HepG2 (cell line): ENCODE data around the gene C5. TPM values are rescaled to one million over a fixed set of nuclear protein-coding genes. Genes with fewer than 3 reads are reported as not detected.

ENCODE experiments used
- ATAC-seq: fragments of 200-7000 bp; cut with Tn5 transposase; 3 replicates; pipeline ENCODE4 v1.9.1; 2020; ENCODE audit warnings: mild to moderate bottlenecking, moderate library complexity
- BruUV-seq: library from RNA; stranded (reverse); fragments of 400-500 nt; replicated peaks from 2 replicates; lab custom pipeline; 2021; lab: Mats Ljungman, UMichigan
- CTCF ChIA-PET: fragments of 300-600 bp; formaldehyde crosslinking; extraction: SDS; loops from one replicate; lab custom pipeline; 2021; ENCODE audit warnings: low total read pairs, inconsistent platforms, low intra/inter-chr PET ratio; lab: Yijun Ruan, JAX
- POLR2A ChIA-PET: fragments of 350-600 bp; sonication (Branson Sonifier 250); formaldehyde crosslinking; loops from one replicate; lab custom pipeline; 2020; ENCODE audit warnings: antibody characterized with exemption, inconsistent platforms; lab: Yijun Ruan, JAX
- DNase-seq: peaks from one replicate; pipeline ENCODE4 v3.0.0-alpha.2; 2015; ENCODE audit warnings: low spot score
- FAIRE-seq: peaks from 3 replicates; lab custom pipeline; 2011; peaks lifted over from hg19 to GRCh38; lab: Jason Lieb, UNC
- H2AFZ ChIP-seq: one replicate; pipeline ENCODE4 v1.6.1; 2011; ENCODE audit warnings: low read length, inconsistent platforms
- H3K27ac ChIP-seq: fragments of 300-600 bp; 3 replicates; pipeline ENCODE4 v1.8.0; 2011; ENCODE audit warnings: mixed run types, mild to moderate bottlenecking, mixed read lengths, low read length, inconsistent platforms; ENCODE audit not compliant: insufficient read depth; ENCODE audit errors: extremely low read length
- H3K27me3 ChIP-seq, 2 experiments: fragments of 200-600 bp in 1 of 2; 2 replicates in 1 of 2; 3 replicates in 1 of 2; pipeline versions ENCODE4 v1.6.0 to v1.8.0; 2011; ENCODE audit warnings: low read length in 2 of 2, mild to moderate bottlenecking in 2 of 2, moderate library complexity in 2 of 2, inconsistent platforms in 1 of 2; ENCODE audit not compliant: insufficient read depth in 2 of 2, control insufficient read depth in 1 of 2
- H3K36me3 ChIP-seq, 2 experiments: fragments of 200-600 bp in 1 of 2; replicated peaks in 1 of 2; 2 replicates in 1 of 2; 3 replicates in 1 of 2; pipeline versions ENCODE4 v1.5.1 to v1.8.0; 2011; ENCODE audit warnings: low read length in 2 of 2, inconsistent platforms in 1 of 2; ENCODE audit not compliant: insufficient read depth in 2 of 2, control insufficient read depth in 1 of 2
- H3K4me1 ChIP-seq: 2 replicates; pipeline ENCODE4 v1.5.1; 2012; ENCODE audit warnings: low read length, inconsistent platforms; ENCODE audit not compliant: insufficient read depth
- H3K4me2 ChIP-seq: 2 replicates; pipeline ENCODE4 v1.6.0; 2011; ENCODE audit warnings: low read depth, low read length, inconsistent platforms
- H3K4me3 ChIP-seq, 3 experiments: fragments of 200-600 bp in 1 of 3; sonication (generic), shearing (Covaris generic) in 1 of 3; replicated peaks in 1 of 3; 2 replicates each; pipeline ENCODE4 v1.5.1; 2011 to 2016; ENCODE audit warnings: low read length in 3 of 3, inconsistent platforms in 2 of 3, low read depth in 2 of 3, mild to moderate bottlenecking in 2 of 3, control low read depth in 1 of 3, mixed read lengths in 1 of 3; ENCODE audit not compliant: insufficient read depth in 1 of 3
- H3K79me2 ChIP-seq: one replicate; pipeline ENCODE4 v1.6.1; 2011; ENCODE audit warnings: low read length, inconsistent platforms; ENCODE audit not compliant: insufficient read depth
- H3K9ac ChIP-seq: 2 replicates; pipeline ENCODE4 v1.6.0; 2011; ENCODE audit warnings: mild to moderate bottlenecking, low read depth, low read length, inconsistent platforms; ENCODE audit not compliant: insufficient read depth
- H3K9me3 ChIP-seq: 2 replicates; pipeline ENCODE4 v1.5.1; 2012; ENCODE audit warnings: mild to moderate bottlenecking, low read length
- H4K20me1 ChIP-seq: 2 replicates; pipeline ENCODE4 v1.6.0; 2011; ENCODE audit warnings: inconsistent platforms, mild to moderate bottlenecking, low read length, moderate library complexity; ENCODE audit not compliant: insufficient read depth
- CBX5 ChIP-seq: sonication (generic); formaldehyde crosslinking; IDR thresholded peaks from 2 replicates; pipeline ENCODE4 v1.4.0; 2020; ENCODE audit warnings: missing genetic modification reagents, borderline replicate concordance
- HCFC1 ChIP-seq: fragments of 150-350 bp; IDR thresholded peaks from 2 replicates; pipeline ENCODE4 v1.6.1; 2014; ENCODE audit warnings: low read depth, low read length
- JDP2 ChIP-seq: sonication (generic); formaldehyde crosslinking; IDR thresholded peaks from 2 replicates; pipeline ENCODE4 v1.8.1; 2022; ENCODE audit warnings: missing genetic modification reagents, borderline replicate concordance
- MLXIP ChIP-seq: sonication (generic); formaldehyde crosslinking; IDR thresholded peaks from 2 replicates; pipeline ENCODE4 v1.9.0; 2021; ENCODE audit warnings: missing genetic modification reagents, borderline replicate concordance
- NR2F6 ChIP-seq, 2 experiments: IDR thresholded peaks; 2 replicates each; pipeline ENCODE4 v1.6.1; 2016; ENCODE audit warnings: antibody characterized with exemption in 1 of 2, mild to moderate bottlenecking in 1 of 2
- ONECUT2 ChIP-seq: sonication (generic); formaldehyde crosslinking; IDR thresholded peaks from 2 replicates; pipeline ENCODE4 v1.4.0; 2020; ENCODE audit warnings: missing genetic modification reagents
- SAP130 ChIP-seq: IDR thresholded peaks from 2 replicates; pipeline ENCODE4 v1.6.1; 2016; ENCODE audit warnings: low read depth
- SP140L ChIP-seq: sonication (generic); formaldehyde crosslinking; IDR thresholded peaks from 2 replicates; pipeline ENCODE4 v1.4.0; 2020; ENCODE audit warnings: missing genetic modification reagents, borderline replicate concordance
- SPEN ChIP-seq: sonication (generic); formaldehyde crosslinking; IDR thresholded peaks from 2 replicates; pipeline ENCODE4 v1.5.1; 2020; ENCODE audit warnings: low read depth, mild to moderate bottlenecking, missing genetic modification reagents
- ZBTB38 ChIP-seq: sonication (generic); formaldehyde crosslinking; IDR thresholded peaks from 2 replicates; pipeline ENCODE4 v1.5.1; 2020; ENCODE audit warnings: mild to moderate bottlenecking, missing genetic modification reagents
- ZNF180 ChIP-seq: sonication (generic); formaldehyde crosslinking; IDR thresholded peaks from 2 replicates; pipeline ENCODE4 v1.4.0; 2020; ENCODE audit warnings: low read depth, missing genetic modification reagents, borderline replicate concordance
- ZNF451 ChIP-seq: sonication (generic); formaldehyde crosslinking; IDR thresholded peaks from 2 replicates; pipeline ENCODE4 v1.5.0; 2020; ENCODE audit warnings: mild to moderate bottlenecking, missing genetic modification reagents
- ZNF629 ChIP-seq: sonication (generic); formaldehyde crosslinking; conservative IDR thresholded peaks from 2 replicates; pipeline ENCODE4 v1.5.0; 2020; ENCODE audit warnings: missing genetic modification reagents
- ZNF639 ChIP-seq: conservative IDR thresholded peaks from 2 replicates; pipeline ENCODE4 v1.6.1; 2018; ENCODE audit warnings: missing genetic modification reagents
- WGBS: methylation state at CpG from one replicate; pipeline ENCODE4 v1.1.6; 2017; ENCODE audit warnings: low lambda C conversion rate; 5-methylcytosine and 5-hydroxymethylcytosine counted together
- in situ Hi-C: cut with HindIII; loops from 2 replicates; pipeline ENCODE4 v1.10.0; 2017; ENCODE audit warnings: low pct_unique_long_range_greater_than_20kb; ENCODE audit not compliant: extremely low pct_ligation_motif_present
- intact Hi-C: fragments of 100-400 bp; cut with micrococcal nuclease; formaldehyde crosslinking; loops from one replicate; pipeline ENCODE4 v1.10.0; 2022; ENCODE audit not compliant: unreplicated experiment
- polyA plus RNA-seq, 8 experiments: library from polyadenylated mRNA; depleted of rRNA in 3 of 8; stranded (reverse) in 7 of 8; unstranded in 1 of 8; fragments of >200 nt; fragmentation: Illumina TruSeq in 4 of 8; extraction: Trizol in 4 of 8; gene quantifications; 2 replicates each; pipeline versions ENCODE4 v1.2.1 to v1.2.3, GENCODE V29; 2011 to 2016; ENCODE audit warnings: low read depth in 4 of 8, missing spikeins in 1 of 8, mixed read lengths in 1 of 8; ENCODE audit not compliant: insufficient read depth in 1 of 8
- total RNA-seq, 5 experiments: library from RNA; depleted of rRNA; stranded (reverse); fragments of >200 nt; fragmentation: Illumina TruSeq; extraction: Trizol; gene quantifications; 2 replicates each; pipeline ENCODE4 v1.2.3, GENCODE V29; 2016; ENCODE audit warnings: low read depth in 1 of 5

C5 gene
- total and polyA plus RNA-seq, 2 of the 13 experiments (the other 11 are each of a cell fraction or from before 2014, with no cell fraction given), result 57.6 to 192 TPM

- Histone ChIP-seq H3K27ac (no peak overlapping the region), H3K79me2 (no peaks in the 10 kb centered on the region), H3K36me3 (no peaks in the 10 kb centered on the region), H4K20me1 (no peaks in the 10 kb centered on the region), H3K4me1 (peaks cover 17% of the 10 kb centered on the region), H3K27me3 (peaks cover 2 to 17% of the 10 kb centered on the region in 2 experiments; a peak in 2 of 5 replicates), H3K9ac (no peak overlapping the region), H3K4me2 (no peak overlapping the region), H3K4me3 (no peak overlapping the region), H3K9me3 (no peaks in the 10 kb centered on the region), H2AFZ (no peak overlapping the region)
- ATAC-seq (no peak), FAIRE-seq (no peak), DNase-seq (no peak)
- in situ Hi-C loops, result no loop called here
- BruUV-seq, result no TSS peak
- no peak for TF ChIP-seq JDP2 (CRISPR knock-in tag)
- TF ChIP-seq ZNF629 (CRISPR knock-in tag), result peak; percentile 88
- 46% methylated on average over 6 of the region's 8 CpGs for WGBS
- ChIA-PET CTCF (no interaction called here), POLR2A (no interaction called here)
- intact Hi-C loops, result loop anchor here (2.0 to 5.0 kb wide), 2 partner anchors 35 to 51 kb away; partner anchors contain the start of gene PHF19
Measured at GRCh38 chr9:120927269-120928014, 122.6 kb downstream of the C5 start.

- FAIRE-seq, result no peak
- H3K27ac ChIP-seq, result no peak within 1 kb of the TSS
- TF ChIP-seq ZBTB38 (CRISPR knock-in tag), result no peak
- no peak for TF ChIP-seq MLXIP
- no peak for TF ChIP-seq SAP130 (CRISPR knock-in tag)
- no peak for TF ChIP-seq CBX5
- no peak for TF ChIP-seq ONECUT2
- no peak for TF ChIP-seq HCFC1
- TF ChIP-seq ZNF180 (CRISPR knock-in tag), result no peak
- TF ChIP-seq NR2F6 (IDR thresholded peaks at IDR 0.05), result no peak
- no peak for TF ChIP-seq NR2F6 (CRISPR knock-in tag; IDR thresholded peaks at IDR 0.05)
- TF ChIP-seq SP140L (CRISPR knock-in tag), result no peak
- no peak for TF ChIP-seq ZNF639 (CRISPR knock-in tag)
- TF ChIP-seq SPEN (CRISPR knock-in tag), result no peak
- no peak for TF ChIP-seq ZNF451 (CRISPR knock-in tag)
Measured at GRCh38 chr9:120926397-120926928, 123.6 kb downstream of the C5 start, which contains the start of gene TRAF1. Gene TRAF1, minus strand, starts transcription at chr9:120926796. Its CDS starts 721 bp downstream, at chr9:120926075.

More at GRCh38 chr9:120926397-120926928, 123.6 kb downstream of the C5 start, which contains the start of gene TRAF1:
- H4K20me1 ChIP-seq, result no peaks in the 10 kb centered on the region
- no peaks in the 10 kb centered on the region for H3K79me2 ChIP-seq
- ATAC-seq, result no peak
- H3K4me1 ChIP-seq, result peaks cover 26% of the 10 kb centered on the region
- no peak within 1 kb of the TSS for H3K9ac ChIP-seq
- no peak within 1 kb of the TSS for H3K4me2 ChIP-seq
- H3K9me3 ChIP-seq, result no peaks in the 10 kb centered on the region
- in situ Hi-C loops (no loop called here), intact Hi-C loops (loop anchor here (5.0 kb wide), 1 partner anchor 34 kb away; no protein-coding TSS in a partner anchor)
- DNase-seq, result no peak
- peaks cover 2 to 17% of the 10 kb centered on the region in 2 experiments; a peak in 2 of 5 replicates for H3K27me3 ChIP-seq
- 64% methylated on average over 6 of the region's 6 CpGs for WGBS
- ChIA-PET POLR2A (no interaction called here), CTCF (no interaction called here)
- BruUV-seq, result no TSS peak
- H2AFZ ChIP-seq, result no peak within 1 kb of the TSS
- no peak within 1 kb of the TSS for H3K4me3 ChIP-seq
- no peaks in the 10 kb centered on the region for H3K36me3 ChIP-seq
